ENCODE measurements around the gene BCOR.

GRCh38 chrX:40065296-40066046 is 32.3 kb downstream of the BCOR start:
- TF ChIP-seq, protein P1, sequence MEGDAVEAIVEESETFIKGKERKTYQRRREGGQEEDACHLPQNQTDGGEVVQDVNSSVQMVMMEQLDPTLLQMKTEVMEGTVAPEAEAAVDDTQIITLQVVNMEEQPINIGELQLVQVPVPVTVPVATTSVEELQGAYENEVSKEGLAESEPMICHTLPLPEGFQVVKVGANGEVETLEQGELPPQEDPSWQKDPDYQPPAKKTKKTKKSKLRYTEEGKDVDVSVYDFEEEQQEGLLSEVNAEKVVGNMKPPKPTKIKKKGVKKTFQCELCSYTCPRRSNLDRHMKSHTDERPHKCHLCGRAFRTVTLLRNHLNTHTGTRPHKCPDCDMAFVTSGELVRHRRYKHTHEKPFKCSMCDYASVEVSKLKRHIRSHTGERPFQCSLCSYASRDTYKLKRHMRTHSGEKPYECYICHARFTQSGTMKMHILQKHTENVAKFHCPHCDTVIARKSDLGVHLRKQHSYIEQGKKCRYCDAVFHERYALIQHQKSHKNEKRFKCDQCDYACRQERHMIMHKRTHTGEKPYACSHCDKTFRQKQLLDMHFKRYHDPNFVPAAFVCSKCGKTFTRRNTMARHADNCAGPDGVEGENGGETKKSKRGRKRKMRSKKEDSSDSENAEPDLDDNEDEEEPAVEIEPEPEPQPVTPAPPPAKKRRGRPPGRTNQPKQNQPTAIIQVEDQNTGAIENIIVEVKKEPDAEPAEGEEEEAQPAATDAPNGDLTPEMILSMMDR (IDR thresholded peaks at IDR 0.05; ENCODE audit: insufficient read depth, low read length): no peak
- TF ChIP-seq POLR2AphosphoS5 (IDR thresholded peaks at IDR 0.05; ENCODE audit: low read depth): no peak
